ENCODE measurements around the gene ZNF653.
"Not testable (repeated sequence)": the region's sequence is repeated elsewhere in the genome, so short reads cannot be mapped to it uniquely, and the experiment has no call there.

The ZNF653 gene

GRCh38 chr19:11480715-11481533 is 24.7 kb downstream of the ZNF653 start, which contains the start of gene ELAVL3:
Gene ELAVL3, minus strand, starts transcription at chr19:11481046. Its CDS starts 438 bp downstream, at chr19:11480608.
- no peak for DNase-seq (ENCODE audit: low read depth)
- TF ChIP-seq CTCF (conservative IDR thresholded peaks at IDR 0.05; ENCODE audit: low read length), result no peak
- no peak within 1 kb of the TSS for H3K4me3 ChIP-seq (ENCODE audit: low read length)

- TF ChIP-seq CTCF (conservative IDR thresholded peaks at IDR 0.05; ENCODE audit: low read length), result no peak
- DNase-seq (ENCODE audit: low read depth), result no peak
- H3K4me3 ChIP-seq (ENCODE audit: low read length), result no peak overlapping the region
These were observed 25.5 kb downstream of the ZNF653 start for GRCh38 chr19:11479898-11480714.

GRCh38 chr19:11479090-11479897 is 26.3 kb downstream of the ZNF653 start:
- DNase-seq (ENCODE audit: low read depth), result no peak
- no peak overlapping the region for H3K4me3 ChIP-seq (ENCODE audit: low read length)
- TF ChIP-seq CTCF (conservative IDR thresholded peaks at IDR 0.05; ENCODE audit: low read length), result no peak

- no peak overlapping the region for H3K4me3 ChIP-seq (ENCODE audit: low read length)
- no peak for DNase-seq (ENCODE audit: low read depth)
- TF ChIP-seq CTCF (conservative IDR thresholded peaks at IDR 0.05; ENCODE audit: low read length), result no peak
These were observed 27.2 kb downstream of the ZNF653 start for GRCh38 chr19:11478167-11479089.

- DNase-seq (ENCODE audit: low read depth), result no peak
- no peak overlapping the region for H3K4me3 ChIP-seq (ENCODE audit: low read length)
- TF ChIP-seq CTCF (conservative IDR thresholded peaks at IDR 0.05; ENCODE audit: low read length), result no peak
These were observed 29.8 kb downstream of the ZNF653 start for GRCh38 chr19:11475861-11476260.

GRCh38 chr19:11475343-11475742 is 30.3 kb downstream of the ZNF653 start:
- DNase-seq (ENCODE audit: low read depth); H3K4me3 ChIP-seq (ENCODE audit: low read length): not testable (repeated sequence)
